ENCODE data around the gene LARGE1. TPM values are rescaled to one million over a fixed set of nuclear protein-coding genes. Genes with fewer than 3 reads are reported as not detected.

LARGE1 gene
- total RNA-seq, 1 donor from 2014 or later = 195 TPM

GRCh38 chr22:33871935-33872334, 48.3 kb downstream of the LARGE1 start:
- peaks cover 33% of the 10 kb centered on the region for H3K4me1 Mint-ChIP-seq (ENCODE audit: low read depth)
- H3K27ac Mint-ChIP-seq = no peak overlapping the region
- no peaks in the 10 kb centered on the region for H3K9me3 Mint-ChIP-seq (ENCODE audit: low read depth)
- no peak for TF ChIP-seq CTCF (IDR thresholded peaks at IDR 0.05; ENCODE audit: unreplicated experiment)
- peaks cover 5% of the 10 kb centered on the region for H3K36me3 Mint-ChIP-seq (ENCODE audit: insufficient read depth)
- no peaks in the 10 kb centered on the region for H3K27me3 Mint-ChIP-seq
- DNase-seq (ENCODE audit: low spot score, unreplicated experiment) = no peak
- H3K4me3 Mint-ChIP-seq (ENCODE audit: low read depth) = no peak overlapping the region

- H3K27ac Mint-ChIP-seq = no peak overlapping the region
- no peak overlapping the region for H3K4me3 Mint-ChIP-seq (ENCODE audit: low read depth)
- peaks cover 5% of the 10 kb centered on the region for H3K36me3 Mint-ChIP-seq (ENCODE audit: insufficient read depth)
- H3K27me3 Mint-ChIP-seq = no peaks in the 10 kb centered on the region
- no peak for DNase-seq (ENCODE audit: low spot score, unreplicated experiment)
- H3K4me1 Mint-ChIP-seq (ENCODE audit: low read depth) = peaks cover 30% of the 10 kb centered on the region
- H3K9me3 Mint-ChIP-seq (ENCODE audit: low read depth) = no peaks in the 10 kb centered on the region
- TF ChIP-seq CTCF (IDR thresholded peaks at IDR 0.05; ENCODE audit: unreplicated experiment) = no peak
Observed at GRCh38 chr22:33869946-33870345, 50.3 kb downstream of the LARGE1 start.

- no peak for DNase-seq (ENCODE audit: low spot score, unreplicated experiment)
- Mint-ChIP-seq H3K27me3 (no peaks in the 10 kb centered on the region), H3K4me1 (ENCODE audit: low read depth) (peaks cover 21% of the 10 kb centered on the region), H3K9me3 (ENCODE audit: low read depth) (no peaks in the 10 kb centered on the region), H3K4me3 (ENCODE audit: low read depth) (no peak overlapping the region), H3K36me3 (ENCODE audit: insufficient read depth) (peaks cover 5% of the 10 kb centered on the region), H3K27ac (no peak overlapping the region)
- TF ChIP-seq CTCF (IDR thresholded peaks at IDR 0.05; ENCODE audit: unreplicated experiment) = no peak
Observed at GRCh38 chr22:33867971-33868370, 52.3 kb downstream of the LARGE1 start.

GRCh38 chr22:33867118-33867866, 53.0 kb downstream of the LARGE1 start:
- Mint-ChIP-seq H3K4me3 (ENCODE audit: low read depth) (no peak overlapping the region), H3K36me3 (ENCODE audit: insufficient read depth) (peaks cover 5% of the 10 kb centered on the region), H3K4me1 (ENCODE audit: low read depth) (peaks cover 19% of the 10 kb centered on the region), H3K9me3 (ENCODE audit: low read depth) (no peaks in the 10 kb centered on the region), H3K27ac (no peak overlapping the region), H3K27me3 (no peaks in the 10 kb centered on the region)
- TF ChIP-seq CTCF (IDR thresholded peaks at IDR 0.05; ENCODE audit: unreplicated experiment) = no peak
- DNase-seq (ENCODE audit: low spot score, unreplicated experiment) = no peak

GRCh38 chr22:33866511-33866910, 53.8 kb downstream of the LARGE1 start:
- no peaks in the 10 kb centered on the region for H3K9me3 Mint-ChIP-seq (ENCODE audit: low read depth)
- TF ChIP-seq CTCF (IDR thresholded peaks at IDR 0.05; ENCODE audit: unreplicated experiment) = no peak
- no peak overlapping the region for H3K27ac Mint-ChIP-seq
- DNase-seq (ENCODE audit: low spot score, unreplicated experiment) = no peak
- no peak overlapping the region for H3K4me3 Mint-ChIP-seq (ENCODE audit: low read depth)
- H3K36me3 Mint-ChIP-seq (ENCODE audit: insufficient read depth) = peaks cover 5% of the 10 kb centered on the region
- H3K27me3 Mint-ChIP-seq = no peaks in the 10 kb centered on the region
- peaks cover 18% of the 10 kb centered on the region for H3K4me1 Mint-ChIP-seq (ENCODE audit: low read depth)
